Keratinocyte (primary cell): Measurements from ENCODE around the gene SDR39U1. TPM values are rescaled to one million over a fixed set of nuclear protein-coding genes. Genes with fewer than 3 reads are reported as not detected.
A peak's percentile ranks its signal among the peaks of the same experiment; 100 is the strongest.

Source experiments
- DNase-seq: peaks from one replicate; pipeline ENCODE4 v3.0.0-alpha.2; 2011; ENCODE audit warnings: low read depth, missing footprints, low spot score
- FAIRE-seq: peaks from 2 replicates; lab custom pipeline; 2011; peaks lifted over from hg19 to GRCh38; lab: Jason Lieb, UNC
- H2AFZ ChIP-seq: 2 replicates; pipeline ENCODE4 v1.6.0; 2012; ENCODE audit warnings: low read length, control low read depth, inconsistent platforms; ENCODE audit not compliant: control insufficient read depth
- H3K27ac ChIP-seq: 2 replicates; pipeline ENCODE4 v1.5.1; 2011; ENCODE audit warnings: low read length; ENCODE audit not compliant: control insufficient read depth, insufficient read depth
- H3K27me3 ChIP-seq: 3 replicates; pipeline ENCODE4 v1.6.0; 2011; ENCODE audit warnings: low read length; ENCODE audit not compliant: control insufficient read depth, insufficient read depth; ENCODE audit errors: extremely low read depth
- H3K36me3 ChIP-seq, 2 experiments: 2 replicates in 1 of 2; 3 replicates in 1 of 2; pipeline ENCODE4 v1.5.1; 2011; ENCODE audit warnings: low read length in 2 of 2, mild to moderate bottlenecking in 1 of 2; ENCODE audit not compliant: control insufficient read depth in 2 of 2, insufficient read depth in 2 of 2; ENCODE audit errors: extremely low read depth in 1 of 2
- H3K4me1 ChIP-seq: 3 replicates; pipeline ENCODE4 v1.5.1; 2011; ENCODE audit warnings: low read length; ENCODE audit not compliant: control insufficient read depth, insufficient read depth; ENCODE audit errors: extremely low read depth
- H3K4me2 ChIP-seq: 3 replicates; pipeline ENCODE4 v1.6.0; 2011; ENCODE audit warnings: low read depth, low read length; ENCODE audit not compliant: control insufficient read depth, insufficient read depth; ENCODE audit errors: extremely low read depth
- H3K4me3 ChIP-seq, 3 experiments: fragments of 200-600 bp in 1 of 3; sonication (generic) in 1 of 3; 2 replicates in 2 of 3; 3 replicates in 1 of 3; pipeline ENCODE4 v1.5.1; 2011 to 2016; ENCODE audit warnings: low read length in 3 of 3, mild to moderate bottlenecking in 3 of 3, control low read depth in 2 of 3, inconsistent platforms in 1 of 3, low read depth in 1 of 3, mixed read lengths in 1 of 3, mixed run types in 1 of 3, moderate library complexity in 1 of 3; ENCODE audit not compliant: control insufficient read depth in 2 of 3, insufficient read depth in 2 of 3; ENCODE audit errors: extremely low read depth in 1 of 3
- H3K79me2 ChIP-seq: 2 replicates; pipeline ENCODE4 v1.6.0; 2012; ENCODE audit warnings: low read length; ENCODE audit not compliant: control insufficient read depth, insufficient read depth
- H3K9ac ChIP-seq: 3 replicates; pipeline ENCODE4 v1.6.0; 2011; ENCODE audit warnings: low read length; ENCODE audit not compliant: control insufficient read depth, insufficient read depth; ENCODE audit errors: extremely low read depth
- H3K9me1 ChIP-seq: 3 replicates; pipeline ENCODE4 v1.6.0; 2011; ENCODE audit warnings: low read length; ENCODE audit not compliant: control insufficient read depth, insufficient read depth; ENCODE audit errors: extremely low read depth
- H3K9me3 ChIP-seq: 2 replicates; pipeline ENCODE4 v1.5.1; 2012; ENCODE audit warnings: low read depth, low read length; ENCODE audit not compliant: control insufficient read depth
- H4K20me1 ChIP-seq: 3 replicates; pipeline ENCODE4 v1.6.0; 2011; ENCODE audit warnings: low read length; ENCODE audit not compliant: control insufficient read depth, insufficient read depth; ENCODE audit errors: extremely low read depth
- EZH2 ChIP-seq: IDR thresholded peaks from one replicate; pipeline ENCODE4 v1.6.1; 2012; ENCODE audit warnings: inconsistent platforms, mild to moderate bottlenecking, low read length, moderate library complexity
- dilution Hi-C: fragments of 300-500 bp; cut with MboI; formaldehyde crosslinking; loops from one replicate; pipeline ENCODE4 v1.7.0; 2020; ENCODE audit warnings: low sequenced_read_pairs; ENCODE audit not compliant: extremely low pct_ligation_motif_present
- polyA plus RNA-seq, 5 experiments: library from polyadenylated mRNA; depleted of rRNA in 3 of 5; stranded (reverse) in 3 of 5; stranded (forward) in 1 of 5; unstranded in 1 of 5; fragments of >200 nt; gene quantifications; 1 replicate in 1 of 5; 2 replicates in 3 of 5; 3 replicates in 1 of 5; pipeline versions ENCODE4 v1.2.1 to v1.2.3, GENCODE V29; 2011 to 2012; ENCODE audit warnings: missing spikeins in 2 of 5, low read depth in 1 of 5, low replicate concordance in 1 of 5
- TF ChIP-seq, protein P1 (sequence below), 3 experiments: IDR thresholded peaks in 1 of 3; conservative IDR thresholded peaks in 1 of 3; optimal IDR thresholded peaks in 1 of 3; 2 replicates in 2 of 3; 3 replicates in 1 of 3; pipeline versions ENCODE3 to v1.5.1; 2011; ENCODE audit warnings: low read length in 3 of 3, mild to moderate bottlenecking in 3 of 3, moderate library complexity in 2 of 3, control low read depth in 1 of 3, inconsistent platforms in 1 of 3; ENCODE audit not compliant: insufficient read depth in 2 of 3; ENCODE audit errors: extremely low read depth in 1 of 3

Gene SDR39U1
- polyA plus RNA-seq, 1 donor (not counting 4 experiments of a cell fraction or from before 2014, with no cell fraction given) = 27.4 TPM

DNA sequence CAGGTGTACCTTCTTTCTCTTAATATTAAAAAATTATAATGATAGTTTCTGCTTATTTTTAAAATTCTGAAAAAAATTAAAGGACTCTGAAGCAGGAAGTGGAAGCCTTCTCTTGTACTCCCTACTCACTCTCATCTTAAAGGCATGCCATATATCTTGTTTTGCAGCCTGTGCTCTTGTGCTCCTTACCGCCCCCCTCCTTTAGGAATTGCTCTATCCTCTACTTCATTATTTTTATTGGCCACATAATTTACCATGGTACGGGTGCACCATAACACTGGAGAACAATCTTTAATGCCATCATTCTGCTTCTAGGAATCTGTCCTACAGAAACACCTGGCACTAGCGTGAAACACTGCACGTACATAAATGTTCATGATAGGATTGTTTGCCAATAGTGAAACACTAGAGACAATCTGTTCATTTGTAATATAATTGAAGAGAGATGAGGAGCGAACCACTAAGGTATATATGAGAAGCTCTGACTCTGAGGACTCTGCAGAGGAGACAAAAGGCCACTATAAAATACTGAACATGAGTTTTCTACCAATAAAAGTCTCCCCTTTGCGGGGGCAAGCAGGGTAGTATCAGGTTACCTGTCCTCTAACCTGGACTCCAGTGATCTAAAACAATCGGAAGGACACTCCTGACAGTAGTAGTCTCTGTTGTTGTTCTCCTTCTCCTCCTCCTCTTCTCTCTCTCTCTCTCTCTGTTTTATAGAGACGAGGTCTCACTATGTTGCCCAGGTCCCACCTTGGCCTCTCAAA lies 50.1 kb downstream of the SDR39U1 start:
- peaks cover 31% of the 10 kb centered on the region for H3K4me1 ChIP-seq
- peak overlapping the region; percentile 80 for H3K4me2 ChIP-seq
- DNase-seq (no peak), FAIRE-seq (peak; percentile 20)
- no peaks in the 10 kb centered on the region for H3K79me2 ChIP-seq
- H4K20me1 ChIP-seq = no peaks in the 10 kb centered on the region
- H3K9me1 ChIP-seq = no peaks in the 10 kb centered on the region
- peak overlapping the region; percentile 76 for H3K27ac ChIP-seq
- no peaks in the 10 kb centered on the region for H3K27me3 ChIP-seq
- no peaks in the 10 kb centered on the region for H3K9me3 ChIP-seq
- peak overlapping the region in 2 of 3 experiments; percentile 33 to 40 for H3K4me3 ChIP-seq
- dilution Hi-C loops = no loop called here
- TF ChIP-seq, protein P1, sequence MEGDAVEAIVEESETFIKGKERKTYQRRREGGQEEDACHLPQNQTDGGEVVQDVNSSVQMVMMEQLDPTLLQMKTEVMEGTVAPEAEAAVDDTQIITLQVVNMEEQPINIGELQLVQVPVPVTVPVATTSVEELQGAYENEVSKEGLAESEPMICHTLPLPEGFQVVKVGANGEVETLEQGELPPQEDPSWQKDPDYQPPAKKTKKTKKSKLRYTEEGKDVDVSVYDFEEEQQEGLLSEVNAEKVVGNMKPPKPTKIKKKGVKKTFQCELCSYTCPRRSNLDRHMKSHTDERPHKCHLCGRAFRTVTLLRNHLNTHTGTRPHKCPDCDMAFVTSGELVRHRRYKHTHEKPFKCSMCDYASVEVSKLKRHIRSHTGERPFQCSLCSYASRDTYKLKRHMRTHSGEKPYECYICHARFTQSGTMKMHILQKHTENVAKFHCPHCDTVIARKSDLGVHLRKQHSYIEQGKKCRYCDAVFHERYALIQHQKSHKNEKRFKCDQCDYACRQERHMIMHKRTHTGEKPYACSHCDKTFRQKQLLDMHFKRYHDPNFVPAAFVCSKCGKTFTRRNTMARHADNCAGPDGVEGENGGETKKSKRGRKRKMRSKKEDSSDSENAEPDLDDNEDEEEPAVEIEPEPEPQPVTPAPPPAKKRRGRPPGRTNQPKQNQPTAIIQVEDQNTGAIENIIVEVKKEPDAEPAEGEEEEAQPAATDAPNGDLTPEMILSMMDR (optimal IDR thresholded peaks at IDR 0.05 in 1 of 3, IDR thresholded peaks at IDR 0.05 in 1 of 3, conservative IDR thresholded peaks at IDR 0.05 in 1 of 3; ENCODE audit: extremely low read depth in 1 of 3, insufficient read depth in 2 of 3, low read length in 3 of 3) = peak; percentile 29 to 56 (median 42)
- no peak for TF ChIP-seq EZH2
- peak overlapping the region; percentile 63 for H3K9ac ChIP-seq
- H3K36me3 ChIP-seq = no peaks in the 10 kb centered on the region
- peak overlapping the region; percentile 82 for H2AFZ ChIP-seq

DNA sequence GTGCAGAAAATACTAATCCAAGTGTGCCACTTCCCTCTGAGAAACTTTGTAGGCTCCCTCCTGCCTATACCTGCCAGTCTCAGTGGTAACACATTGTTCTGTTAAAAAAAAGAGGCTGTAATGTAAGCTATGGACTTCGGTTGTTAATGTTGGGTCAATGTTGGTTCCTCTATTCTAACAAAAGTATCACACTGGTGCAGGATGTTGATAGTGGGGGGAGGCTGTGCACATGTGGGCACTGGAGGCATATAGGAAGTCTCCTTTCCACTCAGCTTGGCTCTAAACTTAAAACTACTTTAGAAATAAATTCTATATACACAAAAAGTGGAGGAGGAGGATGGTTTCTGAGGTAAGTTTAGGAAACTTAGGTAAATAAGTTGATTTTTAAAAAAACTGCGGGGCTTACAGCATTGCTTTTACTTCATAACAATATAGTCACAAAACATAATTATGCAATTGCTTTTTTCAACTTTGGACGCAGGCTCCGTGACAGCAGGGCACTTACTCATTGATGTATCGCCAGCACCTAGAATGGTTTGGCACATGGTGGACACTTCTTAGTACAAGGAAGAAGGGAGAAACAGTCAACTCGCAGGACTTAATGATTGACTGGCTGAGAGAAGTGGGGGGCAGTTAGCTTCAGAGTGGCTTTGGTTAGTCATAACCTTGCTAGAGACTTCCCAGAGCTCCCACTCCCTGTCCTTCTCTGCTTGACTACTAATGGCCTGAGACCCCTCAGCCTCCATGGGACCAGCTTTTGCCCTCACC lies 51.7 kb downstream of the SDR39U1 start:
- H4K20me1 ChIP-seq = no peaks in the 10 kb centered on the region
- no peaks in the 10 kb centered on the region for H3K9me3 ChIP-seq
- H2AFZ ChIP-seq = no peak overlapping the region
- no peaks in the 10 kb centered on the region for H3K36me3 ChIP-seq
- no peaks in the 10 kb centered on the region for H3K27me3 ChIP-seq
- FAIRE-seq (no peak), DNase-seq (no peak)
- H3K27ac ChIP-seq = no peak overlapping the region
- H3K9ac ChIP-seq = no peak overlapping the region
- H3K4me1 ChIP-seq = peaks cover 15% of the 10 kb centered on the region
- dilution Hi-C loops = no loop called here
- no peaks in the 10 kb centered on the region for H3K79me2 ChIP-seq
- no peak overlapping the region for H3K4me3 ChIP-seq
- H3K9me1 ChIP-seq = no peaks in the 10 kb centered on the region
- H3K4me2 ChIP-seq = no peak overlapping the region
- TF ChIP-seq, protein P1 (optimal IDR thresholded peaks at IDR 0.05 in 1 of 3, IDR thresholded peaks at IDR 0.05 in 1 of 3, conservative IDR thresholded peaks at IDR 0.05 in 1 of 3; ENCODE audit: extremely low read depth in 1 of 3, insufficient read depth in 2 of 3, low read length in 3 of 3) = no peak
- TF ChIP-seq EZH2 = no peak

Other genes starting within 250 kb of the SDR39U1 start
- gene TM9SF1, start 247.3 kb downstream of the SDR39U1 start, polyA plus RNA-seq = 19.2 to 56.6 TPM (median 38.2 TPM) in 3 replicates
- 0.09 TPM in 1 of 3 replicates, not detected in the others for gene TSSK4, start 237.1 kb downstream of the SDR39U1 start, polyA plus RNA-seq
- gene CHMP4A, start 229.3 kb downstream of the SDR39U1 start, polyA plus RNA-seq = 48.0 to 86.6 TPM (median 54.5 TPM) in 3 replicates
- gene MDP1, start 226.7 kb downstream of the SDR39U1 start, polyA plus RNA-seq = 7.0 to 7.5 TPM (median 7.3 TPM) in 3 replicates
- 458 to 509 TPM (median 499 TPM) in 3 replicates for gene NEDD8, start 210.4 kb downstream of the SDR39U1 start, polyA plus RNA-seq
- 84.1 to 90.0 TPM (median 84.6 TPM) in 3 replicates for gene GMPR2, start 209.8 kb downstream of the SDR39U1 start, polyA plus RNA-seq
- gene TINF2, start 200.2 kb downstream of the SDR39U1 start, polyA plus RNA-seq = 43.5 to 107 TPM (median 54.3 TPM) in 3 replicates
- gene TGM1, start 179.6 kb downstream of the SDR39U1 start, polyA plus RNA-seq = 13.5 to 77.5 TPM (median 16.1 TPM) in 3 replicates
- 29.0 to 47.2 TPM (median 40.9 TPM) in 3 replicates for gene RABGGTA, start 171.2 kb downstream of the SDR39U1 start, polyA plus RNA-seq
- gene DHRS1, start 143.0 kb downstream of the SDR39U1 start, polyA plus RNA-seq = 65.1 to 130 TPM (median 75.0 TPM) in 3 replicates
- 16.5 to 25.3 TPM (median 19.9 TPM) in 3 replicates for gene NOP9, start 142.9 kb downstream of the SDR39U1 start, polyA plus RNA-seq
- 2.4 to 3.7 TPM (median 2.6 TPM) in 3 replicates for gene CIDEB, start 134.8 kb downstream of the SDR39U1 start, polyA plus RNA-seq
- gene LTB4R2, start 132.6 kb downstream of the SDR39U1 start, polyA plus RNA-seq = 5.4 to 13.4 TPM (median 7.9 TPM) in 3 replicates
- 8.6 to 20.4 TPM (median 14.6 TPM) in 3 replicates for gene LTB4R, start 131.3 kb downstream of the SDR39U1 start, polyA plus RNA-seq
- 0.21 to 0.44 TPM (median 0.23 TPM) in 3 replicates for gene ADCY4, start 107.7 kb downstream of the SDR39U1 start, polyA plus RNA-seq
- 7.3 to 10.7 TPM (median 8.0 TPM) in 3 replicates for gene RIPK3, start 102.8 kb downstream of the SDR39U1 start, polyA plus RNA-seq
- gene NFATC4, start 74.6 kb downstream of the SDR39U1 start, polyA plus RNA-seq = 0.69 to 2.2 TPM (median 0.92 TPM) in 3 replicates
- 4.9 to 9.0 TPM (median 6.5 TPM) in 3 replicates for gene NYNRIN, start 43.8 kb downstream of the SDR39U1 start, polyA plus RNA-seq
- 1.1 to 1.8 TPM (median 1.6 TPM) in 3 replicates for gene CBLN3, start 13.1 kb downstream of the SDR39U1 start, polyA plus RNA-seq
- 20.4 to 26.0 TPM (median 25.6 TPM) in 3 replicates for gene KHNYN, start 12.8 kb downstream of the SDR39U1 start, polyA plus RNA-seq
- not detected in 3 replicates for gene CMA1, start 65.5 kb upstream of the SDR39U1 start, polyA plus RNA-seq
- not detected in 3 replicates for gene CTSG, start 133.5 kb upstream of the SDR39U1 start, polyA plus RNA-seq
- 0.14 TPM in 1 of 3 replicates, not detected in the others for gene GZMH, start 166.9 kb upstream of the SDR39U1 start, polyA plus RNA-seq
- gene GZMB, start 191.4 kb upstream of the SDR39U1 start, polyA plus RNA-seq = 0.08 TPM in 1 of 3 replicates, not detected in the others